ENCODE results near the gene RPL36.

GRCh38 chr19:5669212-5669611, 20.9 kb upstream of the RPL36 start:
- no peak for TF ChIP-seq POLR2A (IDR thresholded peaks at IDR 0.05)
- no peak for TF ChIP-seq CTCF (IDR thresholded peaks at IDR 0.05)
